WI38 (cell line): ENCODE measurements around the gene SUGCT.
"Not testable (repeated sequence)": the region's sequence is repeated elsewhere in the genome, so short reads cannot be mapped to it uniquely, and the experiment has no call there.

ENCODE experiments used
- H3K4me3 ChIP-seq: 2 replicates; pipeline ENCODE4 v1.5.1; 2011; ENCODE audit warnings: low read depth, mild to moderate bottlenecking, control low read depth, low read length
- CTCF ChIP-seq: IDR thresholded peaks from 2 replicates; pipeline ENCODE4 v1.5.1; 2012; ENCODE audit warnings: low read depth, mild to moderate bottlenecking, control low read depth, low read length

SUGCT gene

DNA sequence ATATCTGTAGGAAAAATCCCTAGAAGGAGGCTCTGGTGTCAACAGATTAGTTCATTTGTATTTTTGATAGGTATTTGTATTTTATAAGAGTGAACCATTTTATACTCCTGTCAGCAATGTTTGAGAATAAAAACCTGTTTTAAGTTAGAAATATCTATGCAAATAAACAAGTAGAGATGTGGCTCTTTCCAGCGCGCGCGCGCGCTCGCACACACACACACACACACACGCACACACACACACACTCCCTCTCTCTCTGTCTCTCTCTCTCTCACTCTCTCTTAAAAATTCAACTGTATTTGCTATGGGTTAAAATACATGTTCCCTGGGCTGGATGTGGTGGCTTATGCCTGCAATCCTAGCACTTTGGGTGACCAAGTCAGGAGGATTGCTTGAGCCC, 113.9 kb downstream of the SUGCT start:
- H3K4me3 ChIP-seq = no peak overlapping the region
- no peak for TF ChIP-seq CTCF

GRCh38 chr7:40253444-40253843, 118.6 kb downstream of the SUGCT start:
- not testable (repeated sequence) for H3K4me3 ChIP-seq

GRCh38 chr7:40263752-40264390, 129.1 kb downstream of the SUGCT start:
- TF ChIP-seq CTCF = no peak

DNA sequence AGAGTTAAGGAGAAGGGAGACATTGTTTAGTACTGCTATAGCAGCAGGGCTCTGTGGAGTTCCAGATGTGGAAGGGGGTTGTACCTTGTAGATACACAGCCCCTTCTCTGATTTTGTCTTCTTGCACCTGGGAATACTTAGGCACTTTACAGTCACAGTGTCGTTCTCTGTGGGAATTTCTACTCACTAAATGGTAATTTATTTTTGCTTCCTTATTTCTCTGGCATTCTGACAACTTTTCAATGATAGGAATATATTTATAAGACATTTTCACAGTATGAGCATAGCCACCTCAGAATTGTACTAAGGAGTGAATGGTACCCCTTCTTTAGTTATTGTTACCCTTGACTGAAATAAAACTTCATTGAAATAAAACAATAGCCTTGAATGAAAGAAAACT, 132.8 kb downstream of the SUGCT start:
- H3K4me3 ChIP-seq = no peak overlapping the region
- TF ChIP-seq CTCF = no peak

More at GRCh38 chr7:40263752-40264390, 129.1 kb downstream of the SUGCT start:
- no peak overlapping the region for H3K4me3 ChIP-seq

- H3K4me3 ChIP-seq = not testable (repeated sequence)
Measured at GRCh38 chr7:40268810-40269209, 134.0 kb downstream of the SUGCT start.

- no peak overlapping the region for H3K4me3 ChIP-seq
- TF ChIP-seq CTCF = no peak
Measured at GRCh38 chr7:40276061-40276460, 141.3 kb downstream of the SUGCT start.

DNA sequence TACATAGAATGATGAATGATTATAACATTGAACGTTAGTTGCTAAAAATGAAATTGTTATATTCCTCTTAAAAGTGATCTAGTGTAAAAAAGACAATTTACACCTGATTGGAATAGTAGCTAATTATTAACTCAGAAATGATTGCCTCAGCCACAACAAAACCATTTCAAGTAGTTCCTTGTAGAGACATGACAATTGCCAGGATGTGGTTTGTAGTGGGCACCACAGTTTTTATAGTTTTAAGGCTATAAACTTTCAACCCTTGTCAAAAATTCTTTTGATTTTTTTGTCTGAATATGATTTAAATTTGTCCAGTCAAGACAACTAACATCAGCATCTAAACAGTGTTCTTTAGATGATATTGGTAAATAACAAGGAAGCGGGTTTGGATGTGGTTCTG, 145.2 kb downstream of the SUGCT start:
- no peak overlapping the region for H3K4me3 ChIP-seq
- TF ChIP-seq CTCF = no peak

- TF ChIP-seq CTCF = no peak
- no peak overlapping the region for H3K4me3 ChIP-seq
Measured at GRCh38 chr7:40282858-40283257, 148.1 kb downstream of the SUGCT start.
